CD14-positive monocyte (primary cell): ENCODE results near the gene TAF10. TPM values are rescaled to one million over a fixed set of nuclear protein-coding genes. Genes with fewer than 3 reads are reported as not detected.

Source experiments
- DNase-seq, 3 donors: peaks; one replicate each; pipeline ENCODE4 v3.0.0-alpha.2; 2011 to 2022
- H2AFZ ChIP-seq: 2 replicates; pipeline ENCODE4 v1.6.0; 2012; ENCODE audit warnings: mild to moderate bottlenecking, low read depth, low read length, inconsistent platforms; ENCODE audit not compliant: insufficient read depth, poor library complexity, severe bottlenecking
- H3K27ac ChIP-seq, 2 donors: 1 replicate in 1 of 2; 2 replicates in 1 of 2; pipeline ENCODE4 v1.5.1; 2012 to 2013; ENCODE audit warnings: low read length in 2 of 2, control low read depth in 1 of 2, inconsistent platforms in 1 of 2, low read depth in 1 of 2, mild to moderate bottlenecking in 1 of 2
- H3K27me3 ChIP-seq, 2 donors: one replicate each; pipeline versions ENCODE4 v1.6.0 to v1.6.1; 2011 to 2013; ENCODE audit warnings: low read length in 2 of 2; ENCODE audit not compliant: control insufficient read depth in 2 of 2, insufficient read depth in 2 of 2
- H3K36me3 ChIP-seq, 2 donors: replicated peaks in 1 of 2; 1 replicate in 1 of 2; 2 replicates in 1 of 2; pipeline versions ENCODE4 v1.5.1 to v1.6.1; 2012 to 2013; ENCODE audit warnings: low read length in 2 of 2, control low read depth in 1 of 2, inconsistent platforms in 1 of 2, mild to moderate bottlenecking in 1 of 2; ENCODE audit not compliant: insufficient read depth in 2 of 2, control insufficient read depth in 1 of 2
- H3K4me1 ChIP-seq, 2 donors: 1 replicate in 1 of 2; 2 replicates in 1 of 2; pipeline versions ENCODE4 v1.5.1 to v1.6.1; 2012 to 2013; ENCODE audit warnings: low read length in 2 of 2, control low read depth in 1 of 2, inconsistent platforms in 1 of 2, mild to moderate bottlenecking in 1 of 2, moderate library complexity in 1 of 2; ENCODE audit not compliant: insufficient read depth in 2 of 2, control insufficient read depth in 1 of 2
- H3K4me2 ChIP-seq: replicated peaks from 2 replicates; pipeline ENCODE3; 2012; ENCODE audit warnings: low read length, moderate library complexity, mild to moderate bottlenecking; ENCODE audit not compliant: poor library complexity, severe bottlenecking; ENCODE audit errors: extremely low read depth
- H3K4me3 ChIP-seq, 3 experiments: fragments of 200-600 bp in 1 of 3; sonication (generic) in 1 of 3; replicated peaks in 1 of 3; 1 replicate in 2 of 3; 2 replicates in 1 of 3; pipeline ENCODE4 v1.5.1; 2011 to 2013; ENCODE audit warnings: low read length in 3 of 3, mild to moderate bottlenecking in 3 of 3, control low read depth in 2 of 3, low read depth in 2 of 3, inconsistent platforms in 1 of 3, moderate library complexity in 1 of 3
- H3K79me2 ChIP-seq: 2 replicates; pipeline ENCODE4 v1.6.0; 2012; ENCODE audit warnings: mild to moderate bottlenecking, control low read depth, inconsistent platforms, low read length, moderate library complexity; ENCODE audit not compliant: insufficient read depth
- H3K9ac ChIP-seq: 2 replicates; pipeline ENCODE4 v1.6.0; 2017; ENCODE audit warnings: low read length, mild to moderate bottlenecking; ENCODE audit not compliant: insufficient read depth, poor library complexity, severe bottlenecking
- H3K9me3 ChIP-seq, 2 donors: replicated peaks in 1 of 2; 1 replicate in 1 of 2; 2 replicates in 1 of 2; pipeline versions ENCODE4 v1.5.1 to v1.6.1; 2012 to 2013; ENCODE audit warnings: low read length in 2 of 2, control low read depth in 1 of 2; ENCODE audit not compliant: control insufficient read depth in 1 of 2, insufficient read depth in 1 of 2
- H4K20me1 ChIP-seq: 2 replicates; pipeline ENCODE4 v1.6.0; 2012; ENCODE audit warnings: mild to moderate bottlenecking, low read length, control low read depth, moderate library complexity; ENCODE audit not compliant: insufficient read depth
- H3K27ac Mint-ChIP-seq, 7 donors: one replicate each; pipeline ENCODE4 v1.8.0; 2020; ENCODE audit warnings: mild to moderate bottlenecking in 7 of 7, mixed read lengths in 7 of 7, moderate library complexity in 6 of 7, inconsistent platforms in 2 of 7
- H3K27me3 Mint-ChIP-seq, 3 donors: one replicate each; pipeline ENCODE4 v1.8.0; 2021 to 2022; ENCODE audit warnings: low read depth in 3 of 3, mild to moderate bottlenecking in 3 of 3, mixed read lengths in 3 of 3, moderate library complexity in 3 of 3, inconsistent platforms in 1 of 3
- H3K36me3 Mint-ChIP-seq, 2 donors: one replicate each; pipeline ENCODE4 v1.8.0; 2020; ENCODE audit warnings: mixed read lengths in 2 of 2, inconsistent platforms in 1 of 2, mild to moderate bottlenecking in 1 of 2
- H3K4me1 Mint-ChIP-seq: one replicate; pipeline ENCODE4 v1.8.0; 2020; ENCODE audit warnings: mild to moderate bottlenecking, mixed read lengths
- H3K4me3 Mint-ChIP-seq, 2 donors: one replicate each; pipeline ENCODE4 v1.8.0; 2020; ENCODE audit warnings: mild to moderate bottlenecking in 2 of 2, mixed read lengths in 2 of 2, moderate library complexity in 1 of 2
- H3K9me3 Mint-ChIP-seq, 7 donors: one replicate each; pipeline ENCODE4 v1.8.0; 2020 to 2022; ENCODE audit warnings: mixed read lengths in 7 of 7, mild to moderate bottlenecking in 6 of 7, moderate library complexity in 6 of 7, inconsistent platforms in 2 of 7
- WGBS: methylation state at CpG from one replicate; pipeline ENCODE4 v1.1.5; 2013; ENCODE audit warnings: missing lambda C conversion rate; ENCODE audit not compliant: insufficient coverage; 5-methylcytosine and 5-hydroxymethylcytosine counted together
- intact Hi-C, 2 donors: fragments of 100-400 bp; cut with micrococcal nuclease; formaldehyde crosslinking; loops; one replicate each; pipeline versions ENCODE4 v1.15.0 to v1.15.1; 2023
- polyA plus RNA-seq, 3 donors: library from polyadenylated mRNA; depleted of rRNA in 1 of 3; unstranded in 2 of 3; stranded (reverse) in 1 of 3; fragments of 300-500 nt in 2 of 3; fragments of >200 nt in 1 of 3; fragmentation: Illumina TruSeq in 2 of 3; gene quantifications; 1 replicate in 2 of 3; 2 replicates in 1 of 3; pipeline ENCODE4 v1.2.3, GENCODE V29; 2012 to 2021
- TF ChIP-seq, protein P1 (sequence below): fragments of 200-600 bp; IDR thresholded peaks from one replicate; pipeline ENCODE4 v1.8.0; 2022; ENCODE audit warnings: antibody characterized with exemption, mild to moderate bottlenecking

TAF10 gene
- polyA plus RNA-seq, 3 donors: 137 to 233 (median 232) TPM

DNA sequence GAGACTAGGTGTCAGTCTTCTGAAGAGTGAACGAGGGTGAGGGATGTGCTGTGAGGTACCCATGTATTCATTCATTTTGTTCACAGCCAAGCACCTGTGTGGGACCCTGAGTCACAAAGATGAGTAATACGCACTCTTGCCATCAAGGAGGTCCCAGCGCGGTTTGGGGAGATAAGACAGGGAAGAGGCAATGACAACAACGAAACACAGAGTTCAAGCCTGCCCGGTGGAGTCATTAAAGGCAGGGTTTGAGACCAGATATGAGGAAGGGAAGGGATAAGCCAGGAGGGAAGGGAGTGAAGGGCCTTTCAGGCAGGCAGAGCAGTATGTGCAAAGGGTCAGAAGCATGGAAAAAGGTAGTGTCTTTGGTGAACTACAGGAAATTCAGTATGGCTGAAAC is 39.0 kb upstream of the TAF10 start:
- no peaks in the 10 kb centered on the region for H3K36me3 Mint-ChIP-seq
- H3K4me1 Mint-ChIP-seq: peaks cover 1% of the 10 kb centered on the region

DNA sequence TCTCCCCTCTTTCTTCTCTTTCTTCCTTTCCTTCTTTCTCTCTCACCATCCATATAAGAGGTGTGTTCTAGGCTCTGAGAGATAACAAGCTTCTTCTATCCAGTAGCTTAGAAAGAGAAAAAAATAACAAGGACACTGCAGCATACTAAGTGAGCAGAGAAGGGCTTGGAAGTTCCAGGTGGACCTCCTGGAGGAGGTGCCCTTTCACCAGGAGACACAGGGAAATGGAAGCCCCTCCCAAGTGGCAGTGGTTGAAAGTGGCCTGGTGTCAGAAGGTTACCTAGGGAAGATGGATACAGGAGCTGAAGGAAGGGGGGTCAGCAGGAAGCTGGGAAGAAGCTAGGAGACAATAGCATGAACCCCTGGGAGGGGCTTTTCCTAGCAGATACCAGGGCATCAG is 38.1 kb upstream of the TAF10 start:
- TF ChIP-seq, protein P1, sequence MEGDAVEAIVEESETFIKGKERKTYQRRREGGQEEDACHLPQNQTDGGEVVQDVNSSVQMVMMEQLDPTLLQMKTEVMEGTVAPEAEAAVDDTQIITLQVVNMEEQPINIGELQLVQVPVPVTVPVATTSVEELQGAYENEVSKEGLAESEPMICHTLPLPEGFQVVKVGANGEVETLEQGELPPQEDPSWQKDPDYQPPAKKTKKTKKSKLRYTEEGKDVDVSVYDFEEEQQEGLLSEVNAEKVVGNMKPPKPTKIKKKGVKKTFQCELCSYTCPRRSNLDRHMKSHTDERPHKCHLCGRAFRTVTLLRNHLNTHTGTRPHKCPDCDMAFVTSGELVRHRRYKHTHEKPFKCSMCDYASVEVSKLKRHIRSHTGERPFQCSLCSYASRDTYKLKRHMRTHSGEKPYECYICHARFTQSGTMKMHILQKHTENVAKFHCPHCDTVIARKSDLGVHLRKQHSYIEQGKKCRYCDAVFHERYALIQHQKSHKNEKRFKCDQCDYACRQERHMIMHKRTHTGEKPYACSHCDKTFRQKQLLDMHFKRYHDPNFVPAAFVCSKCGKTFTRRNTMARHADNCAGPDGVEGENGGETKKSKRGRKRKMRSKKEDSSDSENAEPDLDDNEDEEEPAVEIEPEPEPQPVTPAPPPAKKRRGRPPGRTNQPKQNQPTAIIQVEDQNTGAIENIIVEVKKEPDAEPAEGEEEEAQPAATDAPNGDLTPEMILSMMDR: no peak
- no peak overlapping the region for H3K27ac Mint-ChIP-seq
- H3K9me3 Mint-ChIP-seq: no peaks in the 10 kb centered on the region
- H3K27me3 ChIP-seq: peaks cover 14% of the 10 kb centered on the region in 2 donors
- no peak overlapping the region for H2AFZ ChIP-seq
- no peaks in the 10 kb centered on the region for H3K9me3 ChIP-seq
- H3K27me3 Mint-ChIP-seq: peaks cover 0 to 2% (median 0%) of the 10 kb centered on the region in 3 donors
- H4K20me1 ChIP-seq: no peaks in the 10 kb centered on the region
- H3K4me3 Mint-ChIP-seq: no peak overlapping the region
- no peaks in the 10 kb centered on the region for H3K4me1 Mint-ChIP-seq
- no peaks in the 10 kb centered on the region for H3K79me2 ChIP-seq
- intact Hi-C loops: loop anchor here (5.0 kb wide), 2 partner anchors 38 to 48 kb away; partner anchors contain the start of genes ILK (in 1 of the 2), RRP8 (in 1 of the 2) and TAF10 (in 1 of the 2)
- DNase-seq: no peak
- no peak overlapping the region for H3K27ac ChIP-seq
- H3K4me2 ChIP-seq: no peak overlapping the region
- H3K4me1 ChIP-seq: peaks cover 39 to 42% of the 10 kb centered on the region in 2 donors
- H3K9ac ChIP-seq: no peak overlapping the region
- no peak overlapping the region for H3K4me3 ChIP-seq
- H3K36me3 Mint-ChIP-seq: no peaks in the 10 kb centered on the region
- no peaks in the 10 kb centered on the region for H3K36me3 ChIP-seq

More for the DNA sequence above, 39.0 kb upstream of the TAF10 start:
- no peak overlapping the region for H3K27ac ChIP-seq
- H3K4me2 ChIP-seq: no peak overlapping the region
- peaks cover 16% of the 10 kb centered on the region in 2 donors for H3K27me3 ChIP-seq
- no peak for DNase-seq
- no peak overlapping the region for H3K9ac ChIP-seq
- Mint-ChIP-seq H3K27me3 (peaks cover 2% of the 10 kb centered on the region in 3 donors), H3K9me3 (peaks cover 0 to 2% (median 0%) of the 10 kb centered on the region in 7 donors), H3K27ac (no peak overlapping the region), H3K4me3 (no peak overlapping the region)
- H3K36me3 ChIP-seq: no peaks in the 10 kb centered on the region
- no peaks in the 10 kb centered on the region for H3K9me3 ChIP-seq
- no peak overlapping the region for H2AFZ ChIP-seq
- no peak overlapping the region for H3K4me3 ChIP-seq
- no peaks in the 10 kb centered on the region for H3K79me2 ChIP-seq
- WGBS: 89% methylated on average over 6 of the region's 6 CpGs
- TF ChIP-seq, protein P1: no peak
- no peaks in the 10 kb centered on the region for H4K20me1 ChIP-seq
- H3K4me1 ChIP-seq: peaks cover 37 to 42% of the 10 kb centered on the region in 2 donors
- intact Hi-C loops: loop anchor here (5.0 kb wide), 2 partner anchors 39 to 49 kb away; partner anchors contain the start of genes ILK (in 1 of the 2), RRP8 (in 1 of the 2) and TAF10 (in 1 of the 2)
